ENCODE measurements around the gene MAPRE2. TPM values are rescaled to one million over a fixed set of nuclear protein-coding genes. Genes with fewer than 3 reads are reported as not detected.

MAPRE2 gene
- total and polyA plus RNA-seq, 9 donors, result 16.2 to 59.9 (median 27.8) TPM

DNA sequence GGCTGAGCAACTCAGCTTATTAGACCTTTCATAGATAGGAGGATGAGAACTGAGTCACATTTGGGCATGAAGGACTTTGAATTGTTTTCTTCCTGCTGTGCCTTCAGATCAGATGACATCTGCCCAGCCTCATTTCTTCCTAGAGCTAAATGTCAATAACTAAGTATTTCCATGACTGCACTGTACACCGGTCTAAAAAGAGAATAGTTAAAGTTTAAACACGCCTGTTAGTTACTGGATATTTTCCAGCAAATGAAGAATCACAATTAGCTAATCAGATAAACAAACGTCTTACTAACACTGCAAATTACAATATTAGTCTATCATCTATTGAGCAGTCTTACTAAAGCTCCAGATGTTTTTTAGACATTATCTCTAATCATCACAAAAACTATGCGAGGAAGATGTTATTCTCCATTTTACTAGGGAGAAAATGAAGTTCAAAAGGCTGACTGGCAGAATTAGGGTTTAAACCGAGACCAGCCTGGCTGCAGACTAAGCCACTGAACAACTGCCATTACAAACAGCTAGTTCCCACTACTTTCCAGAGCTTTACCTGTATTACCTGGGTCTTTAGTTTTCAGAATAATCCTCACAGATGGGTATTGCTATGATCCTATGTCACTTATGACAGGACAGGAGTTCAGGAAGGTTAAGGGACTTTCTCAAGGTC lies 130.2 kb downstream of the MAPRE2 start:
- WGBS, 3 donors, result 41 to 50% (median 44%) methylated on average over 5 of the region's 5 CpGs
- Histone ChIP-seq H3K27ac (no peak overlapping the region), H3K4me1 (ENCODE audit: insufficient read depth) (no peaks in the 10 kb centered on the region), H3K27me3 (no peaks in the 10 kb centered on the region), H3K4me3 (no peak overlapping the region), H3K36me3 (no peaks in the 10 kb centered on the region), H3K9me3 (no peaks in the 10 kb centered on the region)
- TF ChIP-seq POLR2A (IDR thresholded peaks at IDR 0.05), result no peak
- TF ChIP-seq, protein P1, sequence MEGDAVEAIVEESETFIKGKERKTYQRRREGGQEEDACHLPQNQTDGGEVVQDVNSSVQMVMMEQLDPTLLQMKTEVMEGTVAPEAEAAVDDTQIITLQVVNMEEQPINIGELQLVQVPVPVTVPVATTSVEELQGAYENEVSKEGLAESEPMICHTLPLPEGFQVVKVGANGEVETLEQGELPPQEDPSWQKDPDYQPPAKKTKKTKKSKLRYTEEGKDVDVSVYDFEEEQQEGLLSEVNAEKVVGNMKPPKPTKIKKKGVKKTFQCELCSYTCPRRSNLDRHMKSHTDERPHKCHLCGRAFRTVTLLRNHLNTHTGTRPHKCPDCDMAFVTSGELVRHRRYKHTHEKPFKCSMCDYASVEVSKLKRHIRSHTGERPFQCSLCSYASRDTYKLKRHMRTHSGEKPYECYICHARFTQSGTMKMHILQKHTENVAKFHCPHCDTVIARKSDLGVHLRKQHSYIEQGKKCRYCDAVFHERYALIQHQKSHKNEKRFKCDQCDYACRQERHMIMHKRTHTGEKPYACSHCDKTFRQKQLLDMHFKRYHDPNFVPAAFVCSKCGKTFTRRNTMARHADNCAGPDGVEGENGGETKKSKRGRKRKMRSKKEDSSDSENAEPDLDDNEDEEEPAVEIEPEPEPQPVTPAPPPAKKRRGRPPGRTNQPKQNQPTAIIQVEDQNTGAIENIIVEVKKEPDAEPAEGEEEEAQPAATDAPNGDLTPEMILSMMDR (IDR thresholded peaks at IDR 0.05), result no peak
- TF ChIP-seq EP300 (IDR thresholded peaks at IDR 0.05), result no peak
- DNase-seq, result no peak
- intact Hi-C loops (cut with DNase I), result no loop called here

DNA sequence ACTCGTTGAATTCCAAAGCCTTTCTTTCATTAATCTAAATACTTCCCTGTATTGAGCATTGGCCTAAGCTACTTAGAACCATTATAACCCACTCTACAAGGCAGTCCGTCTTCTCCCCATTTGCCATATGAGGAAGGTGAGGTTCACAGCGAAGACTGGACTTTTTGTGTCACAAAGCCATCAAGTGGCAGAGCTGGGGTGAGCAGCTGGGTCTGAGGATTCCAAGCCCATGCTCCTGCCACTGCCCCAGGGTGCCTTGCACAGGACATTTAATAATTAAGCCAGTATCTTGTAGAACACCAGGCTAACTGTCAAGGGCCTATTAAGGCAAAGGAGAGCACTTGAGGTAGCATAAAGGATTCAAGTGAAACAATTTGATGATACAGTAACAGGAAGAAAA lies 130.8 kb downstream of the MAPRE2 start:
- Histone ChIP-seq H3K9me3 (no peaks in the 10 kb centered on the region), H3K36me3 (no peaks in the 10 kb centered on the region), H3K27me3 (no peaks in the 10 kb centered on the region), H3K27ac (no peak overlapping the region), H3K4me1 (ENCODE audit: insufficient read depth) (no peaks in the 10 kb centered on the region), H3K4me3 (no peak overlapping the region)
- intact Hi-C loops (cut with DNase I), result no loop called here
- TF ChIP-seq POLR2A (IDR thresholded peaks at IDR 0.05) (no peak), EP300 (IDR thresholded peaks at IDR 0.05) (no peak)
- TF ChIP-seq, protein P1 (IDR thresholded peaks at IDR 0.05), result no peak
- WGBS, 3 donors, result 88 to 97% (median 96%) methylated on average over 3 of the region's 3 CpGs
- DNase-seq, result no peak

DNA sequence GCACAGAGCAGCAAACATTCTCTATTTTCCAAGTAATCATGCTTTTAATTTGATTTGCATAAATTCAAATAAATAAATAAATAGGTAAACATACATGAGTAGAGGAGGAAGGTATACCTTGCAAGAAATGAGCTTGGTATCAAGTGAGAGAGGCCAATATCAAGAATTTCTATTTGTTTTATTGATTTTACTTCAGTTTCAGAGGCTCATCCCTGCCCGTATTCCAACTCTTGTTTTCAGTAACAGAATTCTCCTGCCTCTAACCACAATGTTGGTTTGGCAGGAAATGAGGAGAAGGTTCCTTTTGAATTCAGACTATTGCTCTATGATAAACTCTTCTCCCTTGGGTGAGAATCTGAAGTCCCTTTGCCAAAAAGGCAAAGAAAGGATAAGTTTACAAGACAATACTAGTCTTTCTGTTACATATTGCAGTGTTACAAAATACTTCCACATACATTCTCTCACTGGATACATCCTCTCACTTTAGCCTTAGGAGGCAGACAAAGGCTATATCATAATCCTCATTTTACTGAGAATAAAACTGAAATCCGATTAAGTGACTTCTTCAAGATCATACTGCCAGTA lies 131.3 kb downstream of the MAPRE2 start:
- no peak overlapping the region for H3K4me3 ChIP-seq
- WGBS, 3 donors, result 48 to 70% (median 55%) methylated on average over 2 of the region's 2 CpGs
- intact Hi-C loops (cut with DNase I), result no loop called here

DNA sequence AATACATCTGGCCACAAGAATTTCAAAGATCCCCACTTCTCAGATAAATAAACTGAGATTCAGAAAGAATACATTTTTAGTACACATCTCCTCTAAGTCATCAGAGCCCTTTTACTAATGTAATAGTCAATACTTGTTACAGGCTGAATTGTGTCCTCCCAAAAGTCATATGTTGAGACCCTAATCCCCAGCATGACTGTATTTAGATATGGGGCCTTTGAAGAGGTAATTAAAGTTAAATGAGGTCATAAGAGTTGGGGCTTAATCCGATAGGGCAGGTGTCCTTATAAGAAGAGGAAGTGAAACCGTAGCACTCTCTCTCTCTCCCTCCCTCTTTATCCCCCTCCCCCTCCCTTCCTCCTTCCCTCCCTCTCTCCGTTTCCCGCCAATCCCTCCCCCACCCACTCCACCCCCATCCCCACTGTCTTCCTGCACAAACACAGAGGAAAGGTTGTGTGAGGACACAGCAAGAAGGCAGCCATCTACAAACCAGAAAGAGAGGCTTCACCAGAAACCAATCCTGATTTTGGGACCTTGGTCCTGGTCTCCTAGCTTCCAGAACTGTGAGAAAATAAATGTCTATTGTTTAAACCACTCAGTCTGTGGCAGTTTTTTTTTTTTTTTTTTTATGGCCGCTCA lies 133.0 kb downstream of the MAPRE2 start:
- H3K27me3 ChIP-seq, result no peaks in the 10 kb centered on the region
- intact Hi-C loops (cut with DNase I), result no loop called here
- no peaks in the 10 kb centered on the region for H3K9me3 ChIP-seq
- no peaks in the 10 kb centered on the region for H3K36me3 ChIP-seq
- H3K4me3 ChIP-seq, result no peak overlapping the region
- H3K4me1 ChIP-seq (ENCODE audit: insufficient read depth), result no peaks in the 10 kb centered on the region
- WGBS, 3 donors, result 30 to 37% (median 33%) methylated on average over 5 of the region's 5 CpGs
- TF ChIP-seq EP300 (IDR thresholded peaks at IDR 0.05), result no peak
- no peak for TF ChIP-seq POLR2A (IDR thresholded peaks at IDR 0.05)
- TF ChIP-seq, protein P1 (IDR thresholded peaks at IDR 0.05), result no peak
- DNase-seq, result no peak
- H3K27ac ChIP-seq, result no peak overlapping the region

More for the DNA sequence above, 131.3 kb downstream of the MAPRE2 start:
- H3K27ac ChIP-seq, result no peak overlapping the region
- TF ChIP-seq EP300 (IDR thresholded peaks at IDR 0.05) (no peak), POLR2A (IDR thresholded peaks at IDR 0.05) (no peak)
- TF ChIP-seq, protein P1 (IDR thresholded peaks at IDR 0.05), result no peak
- H3K27me3 ChIP-seq, result no peaks in the 10 kb centered on the region
- H3K36me3 ChIP-seq, result no peaks in the 10 kb centered on the region
- H3K4me1 ChIP-seq (ENCODE audit: insufficient read depth), result no peaks in the 10 kb centered on the region
- H3K9me3 ChIP-seq, result no peaks in the 10 kb centered on the region
- DNase-seq, result no peak
